Keratinocyte (primary cell): Measurements from ENCODE around the gene OLFM3.

Experiments
- CTCF ChIP-seq, 3 experiments: IDR thresholded peaks in 1 of 3; conservative IDR thresholded peaks in 1 of 3; optimal IDR thresholded peaks in 1 of 3; 2 replicates in 2 of 3; 3 replicates in 1 of 3; pipeline versions ENCODE3 to v1.5.1; 2011; ENCODE audit warnings: low read length in 3 of 3, mild to moderate bottlenecking in 3 of 3, moderate library complexity in 2 of 3, control low read depth in 1 of 3, inconsistent platforms in 1 of 3; ENCODE audit not compliant: insufficient read depth in 2 of 3; ENCODE audit errors: extremely low read depth in 1 of 3
- EZH2 ChIP-seq: IDR thresholded peaks from one replicate; pipeline ENCODE4 v1.6.1; 2012; ENCODE audit warnings: inconsistent platforms, mild to moderate bottlenecking, low read length, moderate library complexity

GRCh38 chr1:101974599-101975274 lies 22.0 kb downstream of the OLFM3 start:
- TF ChIP-seq CTCF (optimal IDR thresholded peaks at IDR 0.05 in 1 of 3, IDR thresholded peaks at IDR 0.05 in 1 of 3, conservative IDR thresholded peaks at IDR 0.05 in 1 of 3; ENCODE audit: extremely low read depth in 1 of 3, insufficient read depth in 2 of 3, low read length in 3 of 3) (no peak), EZH2 (no peak)
